ENCODE results near the gene LITAFD.
"Not testable (repeated sequence)": the region's sequence is repeated elsewhere in the genome, so short reads cannot be mapped to it uniquely, and the experiment has no call there.

The LITAFD gene

DNA sequence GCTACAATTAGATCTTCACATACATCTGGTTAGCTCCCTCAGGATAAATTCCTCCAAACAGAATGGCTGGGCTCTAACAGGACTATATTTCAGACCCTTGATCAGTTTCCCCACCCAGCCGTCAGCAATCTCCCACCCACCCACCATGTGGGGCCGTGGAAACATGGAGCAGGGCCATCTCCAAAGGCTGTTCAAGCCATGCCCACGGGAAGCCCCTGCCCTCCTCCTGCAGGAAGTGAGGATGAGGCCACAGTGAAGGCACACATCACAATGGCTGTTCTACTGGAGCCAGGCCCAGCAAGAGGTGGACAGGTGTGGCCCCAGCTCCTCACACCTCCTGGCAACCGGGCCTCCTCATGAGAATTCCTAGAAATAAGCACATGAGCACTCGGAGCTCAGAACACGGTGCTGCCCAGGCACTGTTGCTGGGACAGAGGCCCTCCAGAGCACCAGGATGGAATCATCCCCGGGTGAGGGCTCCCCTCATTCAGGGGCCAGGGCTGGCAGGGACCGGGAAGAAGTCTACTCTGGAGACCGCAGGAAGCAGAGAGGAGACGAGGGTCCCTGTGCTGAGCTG lies at the start of gene LITAFD:
TSS of gene LITAFD (plus strand) at position 311 of the 577 bp plus-strand sequence. CDS start 2,005 bp downstream, outside the sequence.
- no peak for DNase-seq (ENCODE audit: low spot score)

DNA sequence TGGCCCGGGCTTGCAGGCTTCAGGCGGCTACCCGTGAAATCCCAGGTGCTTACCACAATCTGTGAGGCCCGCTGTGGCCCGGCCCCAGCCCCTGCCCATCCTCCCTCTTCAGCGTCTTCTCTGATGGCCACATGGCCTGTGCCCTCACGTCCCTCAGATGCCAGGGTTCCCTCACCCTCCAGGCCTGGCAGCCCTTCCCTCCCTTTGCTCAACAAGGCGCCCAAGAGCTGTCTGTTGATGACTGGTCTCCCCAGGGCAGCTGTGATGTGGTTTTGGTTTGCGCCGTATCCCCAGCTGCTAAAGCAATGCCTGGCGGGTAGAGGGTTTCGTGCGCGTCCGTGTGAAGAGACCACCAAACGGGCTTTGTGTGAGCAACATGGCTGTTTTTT lies 49.4 kb upstream of the LITAFD start:
- DNase-seq (ENCODE audit: low spot score), result no peak

GRCh38 chr16:8836797-8837196 lies 45.4 kb upstream of the LITAFD start:
- not testable (repeated sequence) for DNase-seq (ENCODE audit: low spot score)

DNA sequence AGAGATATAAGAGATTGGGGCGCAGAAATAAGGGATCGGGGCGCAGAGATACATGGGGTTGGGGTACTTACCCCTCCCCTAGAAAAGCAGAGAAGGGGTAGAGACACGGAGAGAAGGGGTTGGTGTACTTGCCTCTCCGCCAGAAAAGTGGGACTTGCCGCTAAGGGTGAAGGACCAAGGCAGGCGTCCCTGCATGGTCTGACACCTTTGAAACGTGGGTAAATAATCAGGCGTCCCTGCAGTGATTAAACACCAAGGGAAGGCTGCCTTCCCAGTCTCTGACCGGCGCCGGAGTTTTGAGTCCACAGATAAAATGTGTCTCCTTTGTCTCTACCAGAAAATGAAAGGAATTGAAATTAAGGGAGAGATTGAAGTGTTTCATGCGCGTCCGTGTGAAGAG lies 44.6 kb upstream of the LITAFD start:
- DNase-seq (ENCODE audit: low spot score), result not testable (repeated sequence)

DNA sequence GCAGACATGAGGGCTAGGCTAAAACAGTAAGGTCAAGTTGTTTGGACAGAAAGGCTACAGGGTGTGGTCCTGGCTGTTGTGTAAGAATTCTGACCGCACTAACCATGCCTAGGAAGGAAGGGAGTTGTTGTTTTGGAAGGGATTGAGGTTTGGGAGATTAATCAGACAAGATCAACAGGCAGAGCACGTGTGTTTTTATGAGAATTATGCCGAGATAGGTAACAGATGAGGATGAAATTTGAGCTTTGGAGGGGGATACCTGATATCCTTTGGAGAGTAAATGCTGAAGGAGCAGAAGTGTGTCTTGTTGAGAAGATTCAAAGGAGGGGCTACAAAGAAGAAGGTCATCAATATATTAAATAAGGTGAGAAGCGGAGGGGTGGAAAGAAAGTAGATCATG lies 40.1 kb upstream of the LITAFD start:
- not testable (repeated sequence) for DNase-seq (ENCODE audit: low spot score)

DNA sequence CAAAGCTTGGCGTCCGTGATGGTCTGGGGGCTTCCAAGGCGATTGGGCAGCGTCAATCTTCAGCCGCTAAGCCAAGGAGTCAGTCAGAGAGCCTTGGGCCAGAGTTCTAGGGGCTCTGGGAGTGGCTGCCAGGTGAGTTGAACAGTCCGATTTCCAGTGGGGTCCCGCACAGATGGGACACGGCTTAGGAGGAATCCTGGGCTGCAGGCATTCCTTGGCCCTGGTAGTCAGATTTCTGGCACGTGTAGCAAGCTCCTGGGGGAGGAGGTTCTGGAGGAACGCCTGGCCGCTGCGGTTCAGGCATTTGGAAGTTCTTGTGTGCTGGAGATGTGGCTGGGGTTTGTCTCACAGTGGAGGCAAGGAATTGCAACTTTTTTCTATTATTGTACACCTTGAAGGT lies 38.9 kb upstream of the LITAFD start:
- DNase-seq (ENCODE audit: low spot score), result not testable (repeated sequence)

- peak; percentile 60 for DNase-seq (ENCODE audit: low spot score)
These were observed 36.4 kb upstream of the LITAFD start for GRCh38 chr16:8845699-8846298.

GRCh38 chr16:8846401-8846932 lies 35.7 kb upstream of the LITAFD start:
- no peak for DNase-seq (ENCODE audit: low spot score)

DNA sequence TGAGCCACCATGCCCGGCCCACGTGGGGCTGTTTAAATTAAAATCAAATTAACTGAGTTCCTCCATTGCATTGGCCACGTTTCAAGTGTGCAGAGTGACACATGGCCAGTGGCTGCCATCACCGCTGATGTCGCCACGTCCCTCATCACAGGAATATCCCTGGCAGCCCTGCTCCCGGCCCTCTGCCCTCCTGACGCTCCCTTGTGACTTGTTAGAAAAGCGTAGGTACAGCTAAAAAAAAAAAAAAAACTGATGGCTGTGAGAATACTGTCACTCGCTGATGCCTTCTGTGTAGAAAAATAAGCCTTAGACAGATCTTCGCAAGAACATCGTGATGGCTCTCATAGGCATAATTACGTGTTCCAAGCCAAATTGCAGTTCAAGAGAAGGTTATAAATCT lies 35.0 kb upstream of the LITAFD start:
- no peak for DNase-seq (ENCODE audit: low spot score)

DNA sequence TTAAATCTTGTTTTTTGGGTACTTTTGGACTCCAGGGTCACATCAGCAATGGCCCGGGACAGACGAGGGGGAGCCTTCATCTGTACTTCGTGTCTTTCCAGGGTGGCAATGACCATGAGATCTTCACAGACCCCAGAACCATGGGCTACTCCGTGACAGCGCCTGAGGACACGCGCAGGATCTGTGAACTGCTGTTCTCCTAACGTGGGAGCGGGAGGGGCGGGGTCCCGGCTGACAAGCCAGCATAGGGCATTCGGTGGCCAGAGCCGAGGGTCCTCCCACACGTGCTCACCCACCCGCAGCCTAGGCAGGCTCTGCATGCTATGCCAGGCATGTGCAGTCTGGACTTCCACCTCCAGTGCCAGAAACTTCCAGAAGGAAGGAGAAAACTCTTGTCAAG lies 34.5 kb upstream of the LITAFD start:
- DNase-seq (ENCODE audit: low spot score), result no peak

DNA sequence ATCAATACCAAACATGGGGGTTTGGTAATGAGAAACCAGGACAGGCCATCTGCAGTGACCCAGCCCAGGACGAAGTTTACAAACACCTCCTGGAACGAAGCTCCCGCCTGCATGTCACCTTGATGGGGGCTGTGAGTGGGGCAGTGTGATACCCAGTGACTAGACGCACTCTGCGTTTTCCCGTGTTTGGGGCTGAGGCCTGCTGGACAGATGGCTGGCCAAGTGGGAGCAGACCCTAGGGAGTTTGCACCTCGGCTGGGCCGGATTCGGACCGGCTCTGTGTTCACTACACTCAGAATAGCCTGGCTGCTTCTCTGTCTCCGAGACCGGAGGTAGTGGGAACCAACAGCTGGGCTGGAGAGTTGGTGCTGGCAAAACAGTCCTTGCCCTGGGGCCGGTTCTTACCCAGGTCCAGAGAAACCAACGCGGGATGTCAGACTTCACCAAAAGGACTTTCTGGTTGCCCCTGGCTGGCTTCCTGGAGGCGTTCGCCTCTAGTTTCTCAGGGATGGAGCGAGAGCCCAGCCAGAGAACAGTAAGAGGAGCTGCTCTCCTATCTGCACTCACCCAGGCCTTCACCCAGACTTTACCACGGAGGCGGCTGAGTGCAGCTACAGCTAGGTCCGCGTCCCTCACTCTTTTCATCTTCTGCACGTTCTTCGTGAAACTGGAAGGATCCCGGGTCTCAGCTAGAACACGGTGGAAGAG lies 33.8 kb upstream of the LITAFD start:
- no peak for DNase-seq (ENCODE audit: low spot score)

- DNase-seq (ENCODE audit: low spot score), result no peak
These were observed 33.2 kb upstream of the LITAFD start for GRCh38 chr16:8848939-8849391.

DNA sequence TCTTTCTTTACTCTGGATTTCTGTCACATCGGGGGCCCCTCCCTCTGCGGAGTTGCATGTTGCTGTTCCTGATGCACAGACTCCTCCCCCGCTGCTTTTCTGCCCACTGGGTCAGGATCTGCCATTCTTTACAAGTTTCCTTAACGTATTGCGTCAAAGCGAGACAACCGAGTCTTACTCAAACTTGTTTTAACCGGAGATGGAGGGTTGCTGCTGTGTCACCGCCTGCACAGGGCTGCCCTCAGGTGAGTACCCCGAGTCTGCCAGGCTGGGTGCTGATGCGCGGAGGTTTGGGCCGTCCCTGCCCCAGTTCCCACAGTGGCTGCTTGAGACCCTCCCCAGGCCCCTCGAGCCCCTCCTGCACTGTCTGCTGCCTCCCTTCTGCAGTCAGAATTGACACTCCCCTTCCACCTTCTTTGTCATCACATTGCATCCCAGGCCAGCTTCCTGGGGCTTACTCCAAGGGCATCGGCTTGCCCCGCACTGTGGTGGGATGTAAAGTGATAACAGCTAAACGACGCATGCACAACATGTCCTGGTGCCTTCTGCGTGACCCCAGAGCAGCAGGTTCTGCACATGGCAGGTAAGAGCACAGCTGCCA lies 32.6 kb upstream of the LITAFD start:
- DNase-seq (ENCODE audit: low spot score), result no peak

DNA sequence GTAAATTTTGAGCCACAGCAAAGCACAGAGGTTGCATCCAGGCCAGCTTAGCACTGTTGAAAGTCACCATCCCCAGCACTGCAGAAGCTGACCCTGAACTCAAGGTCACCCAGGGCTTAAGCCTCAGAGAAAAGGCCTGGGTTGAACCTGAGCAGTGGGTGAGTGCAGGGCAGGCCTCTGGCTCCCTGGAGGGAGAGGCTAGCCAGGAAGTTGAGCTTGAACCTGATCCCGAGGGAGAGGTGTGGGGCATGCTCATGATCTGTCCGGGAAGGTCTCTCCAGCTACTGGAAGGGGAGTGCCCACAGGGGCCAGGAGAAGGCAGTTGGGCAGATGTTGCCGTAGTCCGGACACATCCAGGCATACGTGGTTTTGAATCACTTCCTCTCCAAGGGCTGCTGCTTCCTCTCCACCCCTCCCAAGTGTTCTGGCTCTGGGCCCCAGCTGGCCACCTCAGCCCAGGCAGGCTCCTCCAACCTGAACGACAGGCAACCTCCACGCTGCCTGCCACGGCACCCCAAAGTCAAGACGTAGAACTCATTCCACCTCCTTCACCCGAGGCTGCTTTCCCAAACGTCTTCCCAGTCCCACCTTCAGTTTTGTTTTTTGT lies 31.8 kb upstream of the LITAFD start:
- DNase-seq (ENCODE audit: low spot score), result no peak

GRCh38 chr16:8851761-8852403 lies 30.3 kb upstream of the LITAFD start:
- DNase-seq (ENCODE audit: low spot score), result no peak

GRCh38 chr16:8852534-8852933 lies 29.6 kb upstream of the LITAFD start:
- no peak for DNase-seq (ENCODE audit: low spot score)

- no peak for DNase-seq (ENCODE audit: low spot score)
These were observed 29.0 kb upstream of the LITAFD start for GRCh38 chr16:8853150-8853549.

GRCh38 chr16:8853611-8854010 lies 28.5 kb upstream of the LITAFD start:
- DNase-seq (ENCODE audit: low spot score), result no peak

DNA sequence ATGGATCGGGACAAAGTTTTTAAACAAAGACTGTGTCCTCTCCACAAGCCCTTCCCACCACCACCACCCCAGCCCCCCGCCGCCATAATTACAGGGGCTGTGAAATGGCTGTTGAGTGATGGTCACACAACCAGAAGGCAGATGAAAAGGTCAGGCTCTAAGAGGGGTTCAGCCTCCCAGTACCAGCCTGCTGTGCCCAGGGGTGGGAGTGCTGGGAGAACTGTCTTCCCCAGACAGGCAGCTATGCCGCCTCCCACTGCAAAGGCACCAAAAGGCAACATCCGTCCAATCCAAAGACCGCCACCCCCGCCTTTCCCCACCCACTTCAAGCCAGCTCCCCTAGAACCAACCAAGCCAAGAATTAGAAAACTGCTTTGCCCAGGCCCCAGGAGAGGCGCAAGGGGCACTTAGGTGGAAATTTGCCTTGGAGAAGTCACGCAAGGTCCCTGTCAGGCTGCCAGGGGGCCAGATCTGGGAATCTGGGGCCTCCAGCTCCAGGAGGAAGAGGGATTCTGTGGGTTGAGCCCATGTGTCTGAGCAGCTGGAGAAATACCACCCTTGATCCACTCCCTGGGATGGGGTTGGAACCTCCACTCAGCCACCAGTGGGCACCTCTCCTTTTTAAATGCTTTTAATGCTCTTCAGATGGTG lies 27.7 kb upstream of the LITAFD start:
- no peak for DNase-seq (ENCODE audit: low spot score)

DNA sequence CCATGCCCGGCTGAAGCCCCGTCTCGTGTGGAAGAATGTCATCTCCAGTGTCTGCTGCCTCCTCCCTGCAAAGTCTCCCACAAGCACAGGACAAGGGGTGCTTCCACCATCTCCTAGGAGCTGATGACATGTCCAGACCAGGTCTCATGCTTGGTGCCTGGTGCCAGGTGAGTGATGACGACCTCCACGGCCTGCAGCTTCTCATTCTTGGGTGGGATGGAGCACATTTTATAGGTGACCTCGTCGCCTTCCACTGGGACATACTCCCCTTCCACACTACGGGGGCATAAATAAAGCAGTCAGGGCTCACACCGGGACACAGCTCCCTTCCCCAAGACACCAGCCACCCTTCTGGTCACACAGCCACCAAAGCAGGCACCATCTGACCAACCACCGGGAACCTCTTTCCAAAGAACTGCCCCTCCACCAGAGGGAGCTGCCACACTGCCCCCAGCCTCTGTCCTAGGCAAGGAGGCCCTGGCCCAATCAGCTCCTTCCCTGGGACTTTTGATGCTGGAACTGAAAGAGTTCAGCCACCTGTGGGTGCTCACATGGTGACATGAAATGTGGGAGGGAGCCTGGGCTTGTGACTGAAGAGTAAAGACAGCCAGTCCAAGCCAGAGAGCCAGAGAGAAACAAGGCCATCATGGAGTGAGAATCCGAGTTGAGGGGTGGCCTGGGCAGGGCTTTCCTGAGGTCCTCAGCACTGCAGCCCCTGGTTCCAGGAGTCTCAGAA lies 26.9 kb upstream of the LITAFD start:
- no peak for DNase-seq (ENCODE audit: low spot score)

GRCh38 chr16:8855972-8856371 lies 26.2 kb upstream of the LITAFD start:
- DNase-seq (ENCODE audit: low spot score), result no peak
